PC-3 (cell line): Measurements from ENCODE around the gene PKNOX2.

Experiments used
- CTCF ChIP-seq: fragments of 300-600 bp; sonication (generic); conservative IDR thresholded peaks from 2 replicates; pipeline ENCODE4 v1.5.1; 2017; ENCODE audit warnings: antibody characterized with exemption, low read depth, mild to moderate bottlenecking, low read length
- EZH2 ChIP-seq: fragments of 300-600 bp; sonication (generic); IDR thresholded peaks from one replicate; pipeline ENCODE4 v1.6.1; 2017; ENCODE audit warnings: antibody characterized with exemption, mild to moderate bottlenecking, low read length; ENCODE audit not compliant: unreplicated experiment

- no peak for TF ChIP-seq EZH2
- no peak for TF ChIP-seq CTCF
These were observed 26.0 kb downstream of the PKNOX2 start for GRCh38 chr11:125190566-125190965.
